ENCODE data around the gene NPEPL1.
"Not testable (repeated sequence)": the region's sequence is repeated elsewhere in the genome, so short reads cannot be mapped to it uniquely, and the experiment has no call there.

The NPEPL1 gene

GRCh38 chr20:58754584-58754983 lies 62.0 kb downstream of the NPEPL1 start:
- H3K36me3 ChIP-seq (ENCODE audit: control insufficient read depth, insufficient read depth, low read length): no peaks in the 10 kb centered on the region
- 92% methylated on average over 2 of the region's 8 CpGs; no CpG with 5 or more reads in 1 of the 2 experiments for WGBS, 2 experiments (ENCODE audit: insufficient coverage in 2 of 2)
- H3K27ac ChIP-seq (ENCODE audit: low read depth, low read length, severe bottlenecking): no peak overlapping the region
- H3K4me3 ChIP-seq (ENCODE audit: extremely low read depth, insufficient read depth, low read length, poor library complexity, severe bottlenecking): no peak overlapping the region
- no peaks in the 10 kb centered on the region for H3K4me1 ChIP-seq (ENCODE audit: control insufficient read depth, insufficient read depth, low read length, poor library complexity, severe bottlenecking)
- H3K9me3 ChIP-seq (ENCODE audit: control insufficient read depth, low read length): no peaks in the 10 kb centered on the region

GRCh38 chr20:58755062-58755697 lies 62.6 kb downstream of the NPEPL1 start:
- Histone ChIP-seq H3K4me1 (ENCODE audit: control insufficient read depth, insufficient read depth, low read length, poor library complexity, severe bottlenecking) (no peaks in the 10 kb centered on the region), H3K4me3 (ENCODE audit: extremely low read depth, insufficient read depth, low read length, poor library complexity, severe bottlenecking) (no peak overlapping the region), H3K9me3 (ENCODE audit: control insufficient read depth, low read length) (no peaks in the 10 kb centered on the region), H3K36me3 (ENCODE audit: control insufficient read depth, insufficient read depth, low read length) (no peaks in the 10 kb centered on the region), H3K27ac (ENCODE audit: low read depth, low read length, severe bottlenecking) (no peak overlapping the region)
- WGBS, 2 experiments (ENCODE audit: insufficient coverage in 2 of 2): 91 to 94% methylated on average over 9 to 11 of the region's 18 CpGs

GRCh38 chr20:58755766-58756449 lies 63.3 kb downstream of the NPEPL1 start:
- no peak overlapping the region for H3K4me3 ChIP-seq (ENCODE audit: extremely low read depth, insufficient read depth, low read length, poor library complexity, severe bottlenecking)
- no peaks in the 10 kb centered on the region for H3K36me3 ChIP-seq (ENCODE audit: control insufficient read depth, insufficient read depth, low read length)
- H3K4me1 ChIP-seq (ENCODE audit: control insufficient read depth, insufficient read depth, low read length, poor library complexity, severe bottlenecking): no peaks in the 10 kb centered on the region
- no peak overlapping the region for H3K27ac ChIP-seq (ENCODE audit: low read depth, low read length, severe bottlenecking)
- no peaks in the 10 kb centered on the region for H3K9me3 ChIP-seq (ENCODE audit: control insufficient read depth, low read length)
- WGBS, 2 experiments (ENCODE audit: insufficient coverage in 2 of 2): 92 to 93% methylated on average over 25 to 28 of the region's 28 CpGs

DNA sequence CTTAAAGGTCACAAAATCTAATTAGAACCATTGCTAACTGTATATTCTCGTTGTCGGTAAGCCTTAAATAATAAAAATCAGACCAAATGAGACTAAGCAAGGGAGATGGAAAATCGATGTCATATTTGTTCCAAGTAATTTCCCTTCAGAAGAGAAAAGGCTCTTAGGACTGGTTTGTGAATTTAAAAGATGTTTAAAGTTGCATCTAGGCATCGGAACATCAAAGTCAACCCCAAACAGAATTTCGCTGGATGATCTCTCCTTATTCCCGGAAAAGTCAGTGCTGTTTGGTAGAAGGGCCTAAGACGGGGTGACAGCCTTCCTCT lies 63.8 kb downstream of the NPEPL1 start:
- H3K9me3 ChIP-seq (ENCODE audit: control insufficient read depth, low read length): no peaks in the 10 kb centered on the region
- no peaks in the 10 kb centered on the region for H3K4me1 ChIP-seq (ENCODE audit: control insufficient read depth, insufficient read depth, low read length, poor library complexity, severe bottlenecking)
- H3K27ac ChIP-seq (ENCODE audit: low read depth, low read length, severe bottlenecking): no peak overlapping the region
- H3K36me3 ChIP-seq (ENCODE audit: control insufficient read depth, insufficient read depth, low read length): no peaks in the 10 kb centered on the region
- WGBS, 2 experiments (ENCODE audit: insufficient coverage in 2 of 2): 83 to 93% methylated on average over 2 to 3 of the region's 7 CpGs
- H3K4me3 ChIP-seq (ENCODE audit: extremely low read depth, insufficient read depth, low read length, poor library complexity, severe bottlenecking): no peak overlapping the region

GRCh38 chr20:58757647-58758046 lies 65.0 kb downstream of the NPEPL1 start:
- 89 to 100% methylated on average over 5 of the region's 5 CpGs for WGBS, 2 experiments (ENCODE audit: insufficient coverage in 2 of 2)
- H3K36me3 ChIP-seq (ENCODE audit: control insufficient read depth, insufficient read depth, low read length); H3K4me3 ChIP-seq (ENCODE audit: extremely low read depth, insufficient read depth, low read length, poor library complexity, severe bottlenecking); H3K27ac ChIP-seq (ENCODE audit: low read depth, low read length, severe bottlenecking); H3K9me3 ChIP-seq (ENCODE audit: control insufficient read depth, low read length); H3K4me1 ChIP-seq (ENCODE audit: control insufficient read depth, insufficient read depth, low read length, poor library complexity, severe bottlenecking): not testable (repeated sequence)

- H3K4me1 ChIP-seq (ENCODE audit: control insufficient read depth, insufficient read depth, low read length, poor library complexity, severe bottlenecking): no peaks in the 10 kb centered on the region
- 90 to 92% methylated on average over 2 to 3 of the region's 3 CpGs for WGBS, 2 experiments (ENCODE audit: insufficient coverage in 2 of 2)
- H3K36me3 ChIP-seq (ENCODE audit: control insufficient read depth, insufficient read depth, low read length): no peaks in the 10 kb centered on the region
- no peak overlapping the region for H3K4me3 ChIP-seq (ENCODE audit: extremely low read depth, insufficient read depth, low read length, poor library complexity, severe bottlenecking)
- H3K9me3 ChIP-seq (ENCODE audit: control insufficient read depth, low read length): no peaks in the 10 kb centered on the region
- H3K27ac ChIP-seq (ENCODE audit: low read depth, low read length, severe bottlenecking): no peak overlapping the region
These were observed 67.3 kb downstream of the NPEPL1 start for GRCh38 chr20:58759947-58760346.

DNA sequence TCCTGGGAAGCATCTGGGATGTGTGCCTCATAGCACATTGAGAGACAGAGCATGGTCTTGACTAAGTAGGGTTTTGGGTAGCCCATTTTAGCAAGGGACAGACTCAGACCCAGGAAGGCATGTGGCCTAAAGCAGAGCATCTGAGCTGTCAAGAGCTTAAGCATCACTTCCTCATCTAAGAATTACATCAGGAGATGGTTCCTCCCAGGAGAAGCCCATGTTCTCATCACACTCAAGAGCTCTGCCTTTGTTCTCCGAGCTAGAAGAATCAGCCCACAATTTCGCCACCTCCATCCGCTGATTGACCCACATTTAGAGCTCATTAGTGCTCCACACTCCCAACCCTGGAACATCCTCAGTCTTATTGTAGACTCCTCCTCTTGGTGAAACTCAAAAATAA lies 68.3 kb downstream of the NPEPL1 start:
- 86 to 100% methylated on average over 1 of the region's 3 CpGs for WGBS, 2 experiments (ENCODE audit: insufficient coverage in 2 of 2)
- H3K4me1 ChIP-seq (ENCODE audit: control insufficient read depth, insufficient read depth, low read length, poor library complexity, severe bottlenecking): no peaks in the 10 kb centered on the region
- no peaks in the 10 kb centered on the region for H3K36me3 ChIP-seq (ENCODE audit: control insufficient read depth, insufficient read depth, low read length)
- H3K27ac ChIP-seq (ENCODE audit: low read depth, low read length, severe bottlenecking): no peak overlapping the region
- no peaks in the 10 kb centered on the region for H3K9me3 ChIP-seq (ENCODE audit: control insufficient read depth, low read length)
- no peak overlapping the region for H3K4me3 ChIP-seq (ENCODE audit: extremely low read depth, insufficient read depth, low read length, poor library complexity, severe bottlenecking)

DNA sequence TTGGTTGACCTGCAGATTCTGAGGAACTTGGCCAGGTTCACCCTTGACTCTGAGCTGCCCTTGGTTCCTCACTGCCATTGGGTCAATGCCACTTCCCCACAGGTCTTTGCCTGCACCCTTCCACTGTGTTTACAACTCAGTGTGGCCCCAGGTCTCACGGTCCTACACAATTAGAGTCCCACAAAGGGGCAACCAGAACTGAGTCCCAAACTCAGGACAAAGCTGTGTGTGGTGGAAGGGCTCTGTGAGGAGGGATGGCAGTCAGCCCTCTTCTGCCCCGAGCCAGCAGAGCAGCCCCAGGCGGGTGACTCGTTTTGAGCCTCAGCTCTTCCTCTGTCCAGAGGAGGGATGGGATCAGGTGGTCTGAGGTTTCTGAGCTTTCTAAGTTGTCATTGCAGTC lies 69.5 kb downstream of the NPEPL1 start:
- Histone ChIP-seq H3K4me3 (ENCODE audit: extremely low read depth, insufficient read depth, low read length, poor library complexity, severe bottlenecking) (no peak overlapping the region), H3K4me1 (ENCODE audit: control insufficient read depth, insufficient read depth, low read length, poor library complexity, severe bottlenecking) (no peaks in the 10 kb centered on the region), H3K36me3 (ENCODE audit: control insufficient read depth, insufficient read depth, low read length) (no peaks in the 10 kb centered on the region), H3K9me3 (ENCODE audit: control insufficient read depth, low read length) (no peaks in the 10 kb centered on the region), H3K27ac (ENCODE audit: low read depth, low read length, severe bottlenecking) (no peak overlapping the region)
- 92% methylated on average over 3 of the region's 4 CpGs for WGBS, 2 experiments (ENCODE audit: insufficient coverage in 2 of 2)

DNA sequence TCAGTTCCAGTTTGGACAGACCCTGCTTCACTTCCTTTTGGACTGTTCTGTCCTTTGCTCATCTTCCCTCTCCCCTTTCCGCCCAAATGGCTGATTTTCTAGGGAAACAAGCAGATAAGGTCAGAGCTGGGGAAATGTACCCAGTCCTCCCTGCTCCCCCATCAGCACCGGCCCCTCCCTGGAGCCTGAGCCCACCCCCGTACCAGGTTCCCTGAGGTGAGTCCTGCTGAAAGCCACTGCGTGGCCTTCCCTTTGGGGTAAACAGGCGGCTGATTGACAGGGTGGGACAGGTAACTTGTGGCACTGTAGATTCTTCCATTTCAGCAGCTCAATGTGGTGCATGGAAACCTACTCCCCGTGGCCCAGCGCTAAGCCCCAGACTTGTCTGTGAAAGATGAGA lies 70.5 kb downstream of the NPEPL1 start:
- no peaks in the 10 kb centered on the region for H3K36me3 ChIP-seq (ENCODE audit: control insufficient read depth, insufficient read depth, low read length)
- no peaks in the 10 kb centered on the region for H3K4me1 ChIP-seq (ENCODE audit: control insufficient read depth, insufficient read depth, low read length, poor library complexity, severe bottlenecking)
- no peak overlapping the region for H3K27ac ChIP-seq (ENCODE audit: low read depth, low read length, severe bottlenecking)
- WGBS, 2 experiments (ENCODE audit: insufficient coverage in 2 of 2): 89 to 100% methylated on average over 1 to 6 of the region's 7 CpGs
- H3K4me3 ChIP-seq (ENCODE audit: extremely low read depth, insufficient read depth, low read length, poor library complexity, severe bottlenecking): no peak overlapping the region
- no peaks in the 10 kb centered on the region for H3K9me3 ChIP-seq (ENCODE audit: control insufficient read depth, low read length)
